ENCODE results near the gene C1QTNF3.

- TF ChIP-seq POLR2AphosphoS5 (IDR thresholded peaks at IDR 0.05): no peak
- TF ChIP-seq POLR2A (IDR thresholded peaks at IDR 0.05; ENCODE audit: low read depth): no peak
Observed at GRCh38 chr5:34039398-34040157, 3.4 kb downstream of the C1QTNF3 start.

All from esophagus muscularis mucosa (tissue), 2 donors.